Middle frontal gyrus (tissue), 1 donor: ENCODE results near the gene GPR155.
"Not testable (repeated sequence)": the region's sequence is repeated elsewhere in the genome, so short reads cannot be mapped to it uniquely, and the experiment has no call there.

Source experiments
- DNase-seq: peaks from one replicate; pipeline ENCODE4 v3.0.0-alpha.2; 2015; ENCODE audit warnings: low spot score; ENCODE audit errors: extremely low spot score

GPR155 gene

DNA sequence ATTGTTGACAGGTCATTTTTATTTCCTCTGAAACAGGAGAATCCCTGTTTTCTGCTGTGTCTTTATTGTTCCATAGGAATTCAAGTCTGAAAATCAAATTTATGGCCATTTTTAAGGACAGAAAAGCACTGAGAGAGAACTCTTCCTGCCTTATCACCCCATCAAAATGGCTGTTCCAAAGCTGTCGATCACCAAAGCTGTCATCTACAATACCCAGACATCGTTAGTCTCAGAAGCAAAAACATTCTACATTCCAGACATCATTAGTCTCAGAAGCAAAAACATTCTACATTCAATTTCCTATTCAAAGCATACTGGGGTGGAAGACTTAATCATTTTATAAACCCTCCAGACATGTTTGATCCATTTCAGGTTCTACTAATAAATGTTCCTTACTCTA is 46.9 kb downstream of the GPR155 start:
- no peak for DNase-seq

GRCh38 chr2:174439323-174439722 is 47.5 kb downstream of the GPR155 start:
- no peak for DNase-seq

GRCh38 chr2:174438146-174438886 is 48.5 kb downstream of the GPR155 start:
- peak; percentile 60 for DNase-seq

- no peak for DNase-seq
These were observed 50.5 kb downstream of the GPR155 start for GRCh38 chr2:174436351-174436750.

DNA sequence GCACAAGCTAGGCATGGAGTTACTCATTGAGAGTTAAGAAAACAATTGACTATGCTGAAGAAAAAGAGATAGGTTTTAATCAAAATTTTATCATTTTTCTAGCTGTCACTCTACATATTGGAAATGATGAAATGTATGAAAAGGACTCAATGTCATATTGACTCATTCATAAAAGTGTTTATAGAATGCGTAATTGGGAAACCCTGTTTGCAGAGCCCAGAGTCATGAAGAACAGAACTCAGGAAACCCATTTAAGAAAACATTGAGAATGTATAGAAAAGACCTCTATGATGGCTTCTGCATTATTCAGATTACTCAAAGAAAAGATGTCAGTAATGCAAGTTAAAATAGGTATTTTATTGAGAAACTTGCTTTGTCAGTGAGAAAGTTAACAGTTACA is 54.9 kb downstream of the GPR155 start:
- no peak for DNase-seq

DNA sequence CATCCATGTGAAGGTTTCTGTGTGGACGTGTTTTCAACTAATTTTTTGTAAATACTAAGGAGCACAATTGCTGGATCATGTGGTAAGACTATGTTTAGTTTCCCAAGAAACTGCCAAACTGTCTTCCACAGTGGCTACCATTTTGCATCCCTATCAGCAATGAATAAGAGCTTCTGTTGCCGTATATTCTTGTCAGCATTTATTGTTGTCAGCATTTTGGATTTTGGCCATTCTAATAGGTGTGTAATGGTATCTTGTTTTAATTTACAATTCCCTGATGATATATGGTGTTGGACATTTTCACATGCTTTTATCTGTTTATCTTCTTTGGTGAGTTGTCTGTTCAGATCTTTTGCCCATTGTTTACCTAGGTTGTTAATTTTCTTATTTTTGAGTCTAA is 56.8 kb downstream of the GPR155 start:
- DNase-seq, result no peak

DNA sequence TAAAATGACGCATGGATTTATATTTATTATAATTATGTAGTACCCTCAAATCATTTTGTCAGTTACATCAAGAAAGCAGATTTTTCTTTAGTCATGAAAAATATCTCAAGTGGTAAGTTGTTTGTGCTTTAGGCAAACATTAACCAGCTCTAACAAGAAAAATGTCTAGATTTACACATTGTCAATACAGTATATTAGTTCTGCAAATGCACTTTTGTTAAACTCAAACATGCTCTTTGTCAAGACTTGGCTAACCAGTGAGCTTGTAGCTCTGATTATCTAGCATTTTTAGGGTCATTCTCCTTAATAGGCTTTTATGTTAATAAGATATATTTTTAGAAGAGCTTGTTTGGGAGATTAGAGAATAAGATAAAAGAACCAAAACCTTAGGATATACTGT is 58.6 kb downstream of the GPR155 start:
- no peak for DNase-seq

DNA sequence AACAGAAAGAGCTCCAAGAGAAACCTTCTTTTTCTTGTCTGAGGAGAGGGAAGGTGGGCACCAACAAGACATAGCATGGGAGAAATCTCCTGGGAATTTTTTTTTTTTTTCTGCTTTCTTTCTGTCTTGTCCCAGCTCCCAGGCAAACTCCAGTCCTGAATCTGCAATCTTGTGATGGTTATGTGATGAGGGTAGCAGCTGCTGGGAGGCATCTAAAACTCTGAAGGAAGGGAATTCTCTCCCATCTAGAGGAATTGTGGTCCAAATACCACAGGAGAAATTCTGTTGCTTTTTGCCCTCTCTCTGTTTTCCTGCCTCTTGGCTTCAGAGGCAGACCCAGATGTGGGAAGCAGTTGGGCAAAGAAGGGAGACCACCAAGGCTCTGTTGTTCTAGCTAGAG is 74.6 kb downstream of the GPR155 start:
- no peak for DNase-seq

DNA sequence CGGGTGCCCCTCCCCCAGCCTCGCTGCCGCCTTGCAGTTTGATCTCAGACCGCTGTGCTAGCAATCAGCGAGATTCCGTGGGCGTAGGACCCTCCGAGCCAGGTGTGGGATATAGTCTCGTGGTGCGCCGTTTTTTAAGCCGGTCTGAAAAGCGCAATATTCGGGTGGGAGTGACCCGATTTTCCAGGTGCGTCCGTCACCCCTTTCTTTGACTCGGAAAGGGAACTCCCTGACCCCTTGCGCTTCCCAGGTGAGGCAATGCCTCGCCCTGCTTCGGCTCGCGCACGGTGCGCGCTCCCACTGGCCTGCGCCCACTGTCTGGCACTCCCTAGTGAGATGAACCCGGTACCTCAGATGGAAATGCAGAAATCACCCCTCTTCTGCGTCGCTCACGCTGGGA is 76.8 kb downstream of the GPR155 start:
- DNase-seq, result not testable (repeated sequence)

DNA sequence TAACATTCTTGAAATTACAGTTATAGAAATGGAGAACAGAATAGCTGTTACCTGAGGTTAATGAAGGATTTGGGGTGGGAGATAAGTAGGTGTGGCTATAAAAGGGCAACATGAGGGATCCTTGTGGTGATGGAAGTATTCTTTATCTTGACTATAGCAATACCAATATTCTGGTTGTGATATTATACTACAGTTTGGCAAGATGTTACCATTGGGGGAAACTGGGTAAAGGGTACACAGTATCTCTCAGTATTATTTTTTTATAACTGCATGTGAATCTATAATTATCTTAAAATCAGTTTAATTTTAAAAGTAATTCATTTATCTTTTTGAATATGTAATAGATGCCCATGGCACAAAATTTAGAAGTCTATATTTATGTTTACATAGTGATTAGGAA is 83.2 kb downstream of the GPR155 start:
- DNase-seq, result no peak

- no peak for DNase-seq
These were observed 86.0 kb downstream of the GPR155 start for GRCh38 chr2:174400853-174401252.

GRCh38 chr2:174399171-174399570 is 87.7 kb downstream of the GPR155 start:
- DNase-seq, result no peak

DNA sequence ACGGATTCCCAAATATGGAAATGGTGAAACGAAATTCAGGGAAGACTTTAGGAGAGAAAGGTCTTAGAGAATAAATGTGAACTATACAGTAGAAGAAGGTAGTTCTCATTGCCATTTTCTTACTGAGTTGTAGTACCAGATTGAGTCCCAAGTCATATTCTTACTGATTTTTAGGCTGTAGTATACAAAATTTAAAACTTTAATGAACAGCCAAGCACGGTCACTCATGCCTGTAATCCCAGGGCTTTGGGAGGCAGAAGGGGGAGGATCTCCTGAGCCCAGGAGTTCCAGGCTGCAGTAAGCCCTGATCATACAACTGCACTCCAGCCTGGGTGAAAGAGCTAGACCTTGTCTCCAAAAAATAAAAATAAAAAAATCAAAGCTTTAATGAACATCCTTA is 89.1 kb downstream of the GPR155 start:
- DNase-seq, result no peak

DNA sequence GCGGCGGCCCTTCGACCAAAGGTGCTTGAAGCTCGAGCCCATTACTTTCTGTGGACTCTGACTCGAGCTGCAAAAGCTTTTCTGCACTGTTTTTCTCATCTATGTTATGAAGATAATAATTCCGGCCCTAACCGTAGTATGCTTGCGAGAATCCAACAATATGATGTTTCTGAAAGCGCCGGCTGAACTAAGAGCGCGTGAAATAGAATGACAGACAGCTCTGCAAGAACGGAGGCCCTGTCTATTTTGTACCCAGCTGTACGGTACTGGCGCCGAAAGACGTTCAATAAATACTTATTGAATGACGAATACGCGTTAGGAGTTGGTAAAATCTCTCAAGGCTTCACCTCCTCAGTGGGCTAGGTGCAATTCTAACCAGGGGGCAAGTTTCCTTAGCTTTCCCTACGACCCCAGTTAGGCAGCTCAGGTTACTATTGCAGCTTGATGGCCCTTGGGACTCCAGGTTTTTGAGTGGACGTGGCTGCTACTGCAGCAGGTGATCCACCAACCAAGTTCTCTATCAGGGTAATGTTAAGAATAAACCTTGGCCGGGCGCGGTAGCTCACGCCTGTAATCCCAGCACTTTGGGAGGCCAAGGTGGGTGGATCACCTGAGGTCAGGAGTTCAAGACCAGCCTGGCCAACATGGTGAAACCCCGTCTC is 90.7 kb downstream of the GPR155 start:
- DNase-seq, result no peak

DNA sequence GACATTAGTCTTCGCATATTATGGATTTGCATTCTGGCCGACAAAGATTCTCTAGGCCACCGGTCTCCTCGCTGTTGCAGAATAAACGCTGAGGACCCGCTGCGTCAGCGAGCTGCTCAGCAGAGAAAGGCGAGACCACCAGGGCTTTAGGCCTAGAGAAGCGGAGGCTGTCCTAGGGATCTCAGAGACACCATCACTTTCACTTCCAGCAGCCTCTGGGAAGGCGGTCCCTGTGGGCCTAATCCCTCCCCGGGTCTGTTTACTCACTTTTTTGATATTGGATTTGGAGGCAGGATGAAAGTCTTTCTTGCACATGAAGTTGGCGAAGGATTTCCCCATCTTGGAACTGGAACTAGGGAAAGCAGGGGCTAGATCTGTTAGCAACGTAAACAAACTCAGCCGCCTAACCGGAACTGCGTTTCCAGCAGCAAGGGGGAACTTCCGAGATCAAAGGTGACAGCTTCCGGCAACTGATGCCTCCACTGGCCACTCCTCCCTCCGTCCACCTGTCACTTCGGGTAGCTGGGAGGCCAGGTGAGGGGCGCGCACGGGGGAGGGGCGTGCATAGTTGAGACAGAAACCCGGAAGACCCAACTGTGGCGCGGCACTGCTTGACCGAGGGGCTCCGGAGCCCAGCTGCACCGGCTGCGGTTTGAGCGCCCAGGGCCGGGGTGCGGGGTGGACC is 91.4 kb downstream of the GPR155 start, which contains the start of gene SCRN3:
Gene SCRN3, plus strand, starts transcription at position 447 of the 685 bp plus-strand sequence. CDS start 2,554 bp downstream, outside the sequence.
- DNase-seq, result peak; percentile 68

- DNase-seq, result no peak
These were observed 94.1 kb downstream of the GPR155 start for GRCh38 chr2:174392706-174393105.

GRCh38 chr2:174390303-174390702 is 96.5 kb downstream of the GPR155 start:
- DNase-seq, result not testable (repeated sequence)

- DNase-seq, result no peak
These were observed 97.3 kb downstream of the GPR155 start for GRCh38 chr2:174389542-174389941.

DNA sequence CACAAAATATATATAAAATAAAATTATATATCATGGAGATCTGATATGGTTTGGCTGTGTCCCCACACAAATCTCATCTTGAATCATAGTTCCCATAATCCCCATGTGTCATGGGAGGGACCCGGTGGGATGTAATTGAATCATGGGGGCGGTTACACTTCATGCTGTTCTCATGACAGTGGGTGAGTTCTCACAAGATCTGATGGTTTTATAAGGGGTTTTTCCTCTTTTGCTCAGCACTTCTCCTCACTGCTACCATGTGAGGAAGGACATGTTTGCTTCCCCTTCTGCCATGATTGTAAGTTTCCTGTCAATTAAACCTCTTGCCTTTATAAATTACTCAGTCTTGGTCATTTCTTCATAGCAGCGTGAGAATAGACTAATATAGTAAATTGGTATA is 98.1 kb downstream of the GPR155 start:
- not testable (repeated sequence) for DNase-seq

DNA sequence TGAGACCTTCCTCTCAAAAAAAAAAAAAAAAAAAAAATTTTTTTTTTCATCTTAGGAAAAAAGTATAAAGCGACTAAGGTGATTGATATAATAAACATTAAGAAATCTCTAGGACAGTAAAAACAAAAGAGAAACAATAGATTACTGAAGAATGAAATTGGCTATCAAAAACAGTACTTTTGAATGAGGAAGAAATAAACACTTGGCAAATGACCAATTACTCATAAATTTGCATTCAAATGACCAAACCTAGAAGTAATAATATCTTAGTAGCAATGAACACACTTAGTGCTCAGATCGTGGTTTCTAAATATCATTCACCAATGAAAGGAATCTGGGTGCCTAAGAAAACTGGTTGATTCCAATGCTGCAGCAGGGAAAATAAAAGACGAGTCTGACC is 101.6 kb downstream of the GPR155 start:
- no peak for DNase-seq

GRCh38 chr2:174383796-174384195 is 103.0 kb downstream of the GPR155 start:
- no peak for DNase-seq
